Chondrocyte (in vitro differentiated cells): ENCODE measurements around the gene TMEM178B. TPM values are rescaled to one million over a fixed set of nuclear protein-coding genes. Genes with fewer than 3 reads are reported as not detected.

Experiments
- DNase-seq: peaks from one replicate; pipeline ENCODE4 v3.0.0; 2021; ENCODE audit warnings: mixed read lengths, low spot score
- H3K27ac Mint-ChIP-seq: one replicate; pipeline ENCODE4 v1.8.0; 2021; ENCODE audit warnings: mild to moderate bottlenecking, moderate library complexity, mixed read lengths; ENCODE audit not compliant: unreplicated experiment
- H3K27me3 Mint-ChIP-seq: 2 replicates; pipeline ENCODE4 v1.8.0; 2021; ENCODE audit warnings: low read depth, mixed read lengths
- H3K36me3 Mint-ChIP-seq: 2 replicates; pipeline ENCODE4 v1.8.0; 2021; ENCODE audit warnings: low read depth, mixed read lengths
- H3K4me1 Mint-ChIP-seq: 2 replicates; pipeline ENCODE4 v1.8.0; 2021; ENCODE audit warnings: low read depth, mild to moderate bottlenecking, mixed read lengths
- H3K4me3 Mint-ChIP-seq: one replicate; pipeline ENCODE4 v1.8.0; 2021; ENCODE audit warnings: mild to moderate bottlenecking, moderate library complexity, mixed read lengths; ENCODE audit not compliant: unreplicated experiment
- H3K9me3 Mint-ChIP-seq: 2 replicates; pipeline ENCODE4 v1.8.0; 2021; ENCODE audit warnings: low read depth, mixed read lengths
- CTCF ChIP-seq: fragments of 200-600 bp; sonication (generic); IDR thresholded peaks from 2 replicates; pipeline ENCODE4 v1.5.0; 2021; ENCODE audit warnings: antibody characterized with exemption, mild to moderate bottlenecking, moderate library complexity
- total RNA-seq: library from RNA; stranded (reverse); gene quantifications from 3 replicates; pipeline ENCODE4 v1.2.1, GENCODE V29; 2021

TMEM178B gene
- total RNA-seq, 1 donor from 2014 or later = 0.92 TPM

DNA sequence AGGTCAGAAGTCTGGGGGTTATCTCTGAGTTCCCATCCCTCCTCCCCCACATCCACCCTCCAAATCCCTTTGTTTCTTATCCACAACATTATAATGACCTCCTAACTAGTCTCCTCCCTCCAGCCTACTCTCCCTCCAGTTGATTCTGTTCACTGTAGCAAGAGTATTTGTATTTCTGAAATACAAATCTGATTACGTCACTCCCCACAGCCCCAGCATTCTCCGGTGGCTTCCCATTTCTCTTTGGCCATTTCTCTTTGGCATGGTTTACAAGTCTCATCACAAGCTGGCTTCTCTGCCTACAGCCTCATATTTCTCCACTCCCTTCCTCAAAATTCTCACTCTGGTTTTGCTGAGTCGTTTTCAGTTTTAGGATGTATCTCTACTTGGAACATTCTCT is 34.5 kb upstream of the TMEM178B start:
- peaks cover under 1% of the 10 kb centered on the region for H3K36me3 Mint-ChIP-seq
- DNase-seq = no peak
- peaks cover 5% of the 10 kb centered on the region for H3K4me1 Mint-ChIP-seq
- H3K9me3 Mint-ChIP-seq = no peaks in the 10 kb centered on the region
- no peak for TF ChIP-seq CTCF
- H3K27me3 Mint-ChIP-seq = peaks cover 1% of the 10 kb centered on the region
- H3K4me3 Mint-ChIP-seq = no peak overlapping the region
- H3K27ac Mint-ChIP-seq = no peak overlapping the region

DNA sequence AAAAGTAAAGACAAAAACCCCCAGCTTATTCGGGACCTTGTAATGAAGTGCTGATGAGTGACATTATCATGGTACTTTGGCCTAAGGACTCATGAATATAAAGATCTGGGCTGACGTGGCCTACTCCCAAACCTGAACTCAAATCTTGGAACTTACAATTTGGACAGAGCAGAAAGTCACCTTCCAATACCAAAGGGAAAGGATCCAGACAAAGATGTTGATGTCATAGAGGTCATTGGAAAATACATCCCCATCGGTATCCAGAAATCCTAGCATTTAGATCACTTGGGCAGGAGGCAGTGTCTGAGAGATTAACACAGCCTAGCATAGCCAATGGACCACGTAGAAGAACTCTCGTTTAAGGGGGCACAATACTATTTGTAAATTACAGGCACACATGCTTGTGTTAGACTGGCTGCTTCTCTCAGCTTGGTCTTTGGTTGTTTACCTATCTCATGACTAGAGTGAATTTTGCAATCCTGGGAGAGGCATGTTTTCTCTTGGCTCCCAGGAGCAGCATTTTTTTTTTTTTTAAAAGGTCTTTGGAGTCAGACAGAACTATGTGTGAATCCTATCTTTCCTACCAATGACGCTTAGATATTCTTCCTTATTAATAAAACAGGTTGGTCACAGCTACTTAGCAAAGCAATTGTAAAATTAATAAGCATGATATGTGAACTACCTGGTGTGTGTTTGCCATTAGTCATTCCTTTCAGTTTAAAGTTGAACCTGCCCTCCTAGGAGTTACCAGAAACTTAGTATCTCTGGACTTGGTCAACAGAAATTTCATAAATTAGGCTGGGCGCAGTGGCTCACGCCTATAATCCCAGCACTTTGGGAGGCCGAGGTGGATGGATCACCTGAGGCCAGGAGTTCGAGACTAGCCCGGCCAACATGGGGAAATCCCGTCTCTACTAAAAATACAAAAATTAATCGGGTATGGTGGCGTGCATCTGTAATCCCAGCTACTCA is 31.4 kb upstream of the TMEM178B start:
- Mint-ChIP-seq H3K27ac (no peak overlapping the region), H3K9me3 (peaks cover 3% of the 10 kb centered on the region), H3K36me3 (no peaks in the 10 kb centered on the region), H3K27me3 (no peaks in the 10 kb centered on the region), H3K4me3 (no peak overlapping the region), H3K4me1 (peaks cover 5% of the 10 kb centered on the region)
- no peak for TF ChIP-seq CTCF
- no peak for DNase-seq

DNA sequence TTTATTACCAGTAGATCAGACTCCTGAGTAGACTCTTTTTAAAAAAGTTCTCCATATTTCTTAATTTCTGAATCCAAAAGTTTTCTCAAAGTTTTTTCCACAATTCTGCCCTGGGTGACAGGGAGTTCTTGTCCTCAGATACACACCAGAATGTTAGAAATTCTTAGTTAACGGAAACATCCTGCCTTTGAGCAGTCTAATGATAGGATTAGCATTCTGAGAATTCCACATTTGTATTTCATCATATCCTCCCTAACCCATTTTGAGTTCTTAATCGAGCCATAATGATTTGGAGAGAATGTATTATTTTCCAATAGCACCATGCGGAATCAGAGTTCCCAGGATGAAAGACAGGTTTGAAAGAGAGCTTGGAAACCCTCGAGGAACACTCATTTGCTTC is 30.2 kb upstream of the TMEM178B start:
- Mint-ChIP-seq H3K27ac (no peak overlapping the region), H3K4me3 (no peak overlapping the region), H3K9me3 (peaks cover 3% of the 10 kb centered on the region)

GRCh38 chr7:141045126-141045841 is 28.6 kb upstream of the TMEM178B start:
- Mint-ChIP-seq H3K4me3 (no peak overlapping the region), H3K9me3 (peaks cover 3% of the 10 kb centered on the region), H3K36me3 (no peaks in the 10 kb centered on the region), H3K27ac (no peak overlapping the region), H3K27me3 (peaks cover 9% of the 10 kb centered on the region), H3K4me1 (peaks cover 5% of the 10 kb centered on the region)
- DNase-seq = no peak
- no peak for TF ChIP-seq CTCF

More for the DNA sequence above, 30.2 kb upstream of the TMEM178B start:
- peaks cover 5% of the 10 kb centered on the region for H3K4me1 Mint-ChIP-seq
- peaks cover 3% of the 10 kb centered on the region for H3K27me3 Mint-ChIP-seq
- DNase-seq = no peak
- no peaks in the 10 kb centered on the region for H3K36me3 Mint-ChIP-seq
- no peak for TF ChIP-seq CTCF

DNA sequence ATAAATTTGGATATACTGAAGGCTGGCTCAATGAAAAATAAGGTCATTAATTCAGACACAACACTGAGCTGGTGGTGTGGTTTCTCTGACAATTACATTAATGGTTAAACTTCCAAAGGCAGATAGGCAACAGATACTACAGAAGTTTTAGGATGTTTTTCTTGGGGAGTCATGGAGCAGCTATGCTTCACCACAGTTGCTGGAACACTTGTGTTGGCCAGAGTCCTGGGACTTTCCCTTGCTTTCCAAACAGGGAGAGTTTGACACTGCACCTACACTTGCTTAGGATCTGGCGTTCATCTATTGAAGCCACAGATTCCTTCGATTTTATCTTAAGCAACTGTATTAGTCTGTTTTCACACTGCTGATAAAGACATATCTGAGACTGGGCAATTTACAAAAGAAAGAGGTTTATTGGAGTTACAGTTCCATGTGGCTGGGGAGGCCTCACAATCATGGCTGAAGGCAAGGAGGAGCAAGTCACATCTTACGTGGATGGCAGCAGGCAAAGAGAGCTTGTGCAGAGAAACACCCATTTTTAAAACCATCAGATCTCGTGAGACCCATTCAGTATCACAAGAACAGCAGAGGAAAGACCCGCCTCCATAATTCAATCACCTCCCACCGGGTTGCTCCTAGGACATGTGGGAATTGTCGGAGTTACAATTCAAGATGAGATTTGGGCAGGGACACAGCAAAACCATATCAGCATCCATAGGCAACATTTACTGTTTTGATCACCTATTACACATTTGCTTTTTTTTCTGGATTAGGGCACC is 27.8 kb upstream of the TMEM178B start:
- Mint-ChIP-seq H3K4me1 (peaks cover 5% of the 10 kb centered on the region), H3K9me3 (peaks cover 3% of the 10 kb centered on the region), H3K27me3 (peaks cover 9% of the 10 kb centered on the region), H3K4me3 (no peak overlapping the region), H3K36me3 (no peaks in the 10 kb centered on the region), H3K27ac (no peak overlapping the region)
- no peak for TF ChIP-seq CTCF
- DNase-seq = no peak
